Thoracic aorta (tissue), 2 donors: ENCODE results near the gene GNGT2. TPM values are rescaled to one million over a fixed set of nuclear protein-coding genes. Genes with fewer than 3 reads are reported as not detected.

Experiments used
- ATAC-seq: fragments of 150-250 bp; one replicate; pipeline ENCODE4 v1.8.0; 2017; ENCODE audit warnings: low read depth; ENCODE audit not compliant: insufficient number of reproducible peaks, low FRiP score
- DNase-seq: peaks from one replicate; pipeline ENCODE4 v3.0.0-alpha.2; 2020; ENCODE audit warnings: low spot score
- H3K27ac ChIP-seq, 2 donors: fragments of 200-600 bp; sonication (generic); 1 replicate in 1 of 2; 2 replicates in 1 of 2; pipeline ENCODE4 v1.5.1; 2016; ENCODE audit warnings: mild to moderate bottlenecking in 2 of 2, moderate library complexity in 2 of 2
- H3K27me3 ChIP-seq: fragments of 200-600 bp; sonication (generic); replicated peaks from 2 replicates; pipeline ENCODE4 v1.6.0; 2016; ENCODE audit warnings: mild to moderate bottlenecking; ENCODE audit not compliant: insufficient read depth
- H3K36me3 ChIP-seq: fragments of 200-600 bp; sonication (generic); one replicate; pipeline ENCODE4 v1.5.1; 2016
- H3K4me1 ChIP-seq, 2 donors: fragments of 200-600 bp; sonication (generic); 1 replicate in 1 of 2; 2 replicates in 1 of 2; pipeline versions ENCODE4 v1.5.1 to v1.6.0; 2016; ENCODE audit warnings: low read depth in 2 of 2, mild to moderate bottlenecking in 1 of 2; ENCODE audit not compliant: control insufficient read depth in 1 of 2
- H3K4me3 ChIP-seq: fragments of 200-600 bp; sonication (generic); 2 replicates; pipeline ENCODE4 v1.5.1; 2016; ENCODE audit warnings: mild to moderate bottlenecking
- H3K9me3 ChIP-seq: fragments of 200-600 bp; sonication (generic); 2 replicates; pipeline ENCODE4 v1.5.1; 2016
- total RNA-seq, 2 donors: library from RNA; depleted of rRNA; stranded (reverse); fragments of >200 nt; gene quantifications; one replicate each; pipeline versions ENCODE4 v1.1.0 to v1.2.3, GENCODE V29; 2016
- TF ChIP-seq, protein P1 (sequence below): fragments of 200-600 bp; sonication (generic); IDR thresholded peaks from one replicate; pipeline ENCODE4 v1.5.1; 2019; ENCODE audit warnings: antibody characterized with exemption

GNGT2 gene
- total RNA-seq, 2 donors from 2014 or later, result 3.1 TPM; not detected in 1

DNA sequence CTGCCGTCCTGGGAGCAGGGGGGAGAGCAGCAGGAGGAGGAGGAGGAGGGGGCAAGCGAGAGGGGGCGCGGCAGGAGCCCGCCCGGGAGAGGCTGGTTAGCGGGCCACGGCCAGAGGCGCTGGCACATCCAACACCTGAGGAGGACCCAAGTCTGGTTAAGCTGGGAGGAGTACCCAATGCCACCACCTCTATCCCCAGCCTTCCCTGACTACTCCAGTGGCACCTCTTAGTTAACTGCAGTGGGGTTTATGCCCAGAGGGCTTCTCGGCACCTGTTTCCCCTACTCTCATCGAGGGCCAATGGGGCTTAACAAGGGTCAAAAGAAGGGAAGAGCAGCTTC lies 14.6 kb upstream of the GNGT2 start:
- no peaks in the 10 kb centered on the region for H3K9me3 ChIP-seq
- H3K36me3 ChIP-seq, result no peaks in the 10 kb centered on the region
- no peak overlapping the region for H3K27ac ChIP-seq
- peaks cover 5 to 23% of the 10 kb centered on the region in 2 donors for H3K4me1 ChIP-seq
- TF ChIP-seq, protein P1, sequence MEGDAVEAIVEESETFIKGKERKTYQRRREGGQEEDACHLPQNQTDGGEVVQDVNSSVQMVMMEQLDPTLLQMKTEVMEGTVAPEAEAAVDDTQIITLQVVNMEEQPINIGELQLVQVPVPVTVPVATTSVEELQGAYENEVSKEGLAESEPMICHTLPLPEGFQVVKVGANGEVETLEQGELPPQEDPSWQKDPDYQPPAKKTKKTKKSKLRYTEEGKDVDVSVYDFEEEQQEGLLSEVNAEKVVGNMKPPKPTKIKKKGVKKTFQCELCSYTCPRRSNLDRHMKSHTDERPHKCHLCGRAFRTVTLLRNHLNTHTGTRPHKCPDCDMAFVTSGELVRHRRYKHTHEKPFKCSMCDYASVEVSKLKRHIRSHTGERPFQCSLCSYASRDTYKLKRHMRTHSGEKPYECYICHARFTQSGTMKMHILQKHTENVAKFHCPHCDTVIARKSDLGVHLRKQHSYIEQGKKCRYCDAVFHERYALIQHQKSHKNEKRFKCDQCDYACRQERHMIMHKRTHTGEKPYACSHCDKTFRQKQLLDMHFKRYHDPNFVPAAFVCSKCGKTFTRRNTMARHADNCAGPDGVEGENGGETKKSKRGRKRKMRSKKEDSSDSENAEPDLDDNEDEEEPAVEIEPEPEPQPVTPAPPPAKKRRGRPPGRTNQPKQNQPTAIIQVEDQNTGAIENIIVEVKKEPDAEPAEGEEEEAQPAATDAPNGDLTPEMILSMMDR, result no peak
- no peak for DNase-seq
- H3K4me3 ChIP-seq, result peak overlapping the region; percentile 53
- ATAC-seq, result no peak
- H3K27me3 ChIP-seq, result peaks cover 6% of the 10 kb centered on the region

DNA sequence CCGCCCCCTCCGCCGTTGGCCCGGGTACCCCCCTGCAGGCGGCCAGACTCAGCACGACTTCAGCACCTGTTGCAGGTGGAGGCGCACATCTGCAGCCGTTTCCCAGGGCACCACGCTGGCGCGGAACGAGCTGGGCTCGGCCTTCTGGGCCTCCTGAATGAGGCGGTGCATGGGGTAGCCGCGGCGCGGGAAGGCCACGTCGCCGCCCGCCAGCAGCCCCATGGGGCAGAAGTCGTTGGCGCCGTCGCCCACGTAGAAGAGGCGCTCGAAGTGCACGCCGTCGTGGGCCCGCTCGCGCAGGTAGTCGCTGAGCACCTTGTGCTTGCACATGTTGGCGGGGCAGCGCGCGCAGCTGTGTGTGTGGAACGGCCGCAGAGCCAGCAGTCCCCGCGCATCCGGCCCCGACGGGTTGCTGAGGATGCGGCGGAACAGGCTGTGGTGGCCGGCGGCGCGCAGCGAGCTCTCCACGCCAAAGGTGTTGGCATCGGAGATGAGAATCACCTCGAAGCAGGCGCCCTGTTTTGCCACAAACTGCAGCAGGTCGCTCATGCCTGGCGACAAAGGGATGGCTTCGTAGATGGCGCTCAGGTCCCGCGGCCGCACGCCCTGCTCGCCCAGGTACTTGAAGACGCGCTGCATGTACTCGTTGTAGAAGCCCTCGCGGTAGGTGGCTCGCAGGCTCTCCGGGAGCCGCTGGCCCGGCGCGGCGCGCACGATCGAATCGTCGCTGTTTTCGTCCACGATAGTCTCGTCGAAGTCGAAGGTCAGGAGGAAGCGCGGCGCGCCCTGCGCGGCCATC lies 14.0 kb upstream of the GNGT2 start:
- Histone ChIP-seq H3K36me3 (no peaks in the 10 kb centered on the region), H3K9me3 (no peaks in the 10 kb centered on the region), H3K4me3 (peak overlapping the region; percentile 53), H3K27ac (no peak overlapping the region), H3K4me1 (peaks cover 4 to 19% of the 10 kb centered on the region in 2 donors), H3K27me3 (peaks cover 6% of the 10 kb centered on the region)
- TF ChIP-seq, protein P1, result no peak
- ATAC-seq, result no peak
- no peak for DNase-seq

DNA sequence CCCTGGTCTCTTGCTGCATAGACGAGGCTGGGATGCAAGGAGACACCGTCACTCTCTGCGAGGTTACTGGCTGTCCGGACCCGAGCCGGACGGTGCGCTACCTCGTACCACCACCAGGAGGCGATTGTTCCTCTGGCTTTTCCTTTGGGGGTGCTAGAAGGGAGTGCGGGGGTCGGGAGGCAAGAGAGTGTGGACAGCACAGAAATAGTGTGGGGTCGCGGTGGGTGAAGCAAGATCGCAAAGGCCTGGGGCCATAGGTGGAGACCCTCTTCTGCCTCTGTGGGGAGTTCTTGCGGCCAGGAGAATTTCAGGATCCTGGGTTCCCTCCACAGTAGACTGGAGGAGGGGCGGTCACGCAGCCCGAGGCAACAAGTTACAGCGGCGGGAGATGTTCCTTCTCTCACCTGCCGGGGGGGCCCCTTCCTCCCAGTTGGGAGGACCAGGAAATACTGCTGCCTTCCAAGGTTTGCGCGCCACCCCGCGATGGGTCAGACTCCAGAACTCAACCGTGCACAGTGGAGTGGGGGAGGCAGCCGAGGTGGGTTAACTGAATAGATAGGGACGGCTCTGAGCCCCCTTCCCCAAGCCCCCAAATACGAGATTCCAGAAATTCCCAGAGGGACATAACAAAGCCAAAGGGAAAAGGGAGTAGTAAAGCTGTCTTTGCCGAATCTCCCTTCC lies 13.3 kb upstream of the GNGT2 start:
- Histone ChIP-seq H3K27me3 (peaks cover 6% of the 10 kb centered on the region), H3K36me3 (no peaks in the 10 kb centered on the region), H3K4me1 (peaks cover 4 to 19% of the 10 kb centered on the region in 2 donors), H3K9me3 (no peaks in the 10 kb centered on the region), H3K4me3 (peak overlapping the region; percentile 53), H3K27ac (no peak overlapping the region)
- TF ChIP-seq, protein P1, result peak; percentile 75
- DNase-seq (no peak), ATAC-seq (no peak)

DNA sequence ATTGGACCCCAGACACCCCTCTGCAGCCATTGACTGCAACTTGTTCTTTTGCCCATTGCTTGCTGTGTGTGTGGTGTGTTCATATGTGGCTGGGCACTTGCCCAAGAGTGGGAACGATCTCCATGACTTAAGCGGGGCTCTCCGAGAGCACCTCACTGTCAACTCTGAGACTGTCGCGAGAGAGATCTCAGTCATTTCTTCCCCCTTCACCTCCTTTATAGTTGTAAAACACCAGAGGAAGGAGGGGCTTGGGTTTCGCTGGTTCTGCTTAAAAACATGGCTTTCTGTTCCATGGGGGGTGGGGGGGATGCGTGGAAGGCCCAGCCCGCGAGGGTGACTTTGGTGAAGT lies 12.8 kb upstream of the GNGT2 start:
- TF ChIP-seq, protein P1, result no peak
- H3K4me3 ChIP-seq, result peak overlapping the region; percentile 53
- peaks cover 4 to 19% of the 10 kb centered on the region in 2 donors for H3K4me1 ChIP-seq
- H3K27me3 ChIP-seq, result peaks cover 6% of the 10 kb centered on the region
- H3K36me3 ChIP-seq, result no peaks in the 10 kb centered on the region
- no peaks in the 10 kb centered on the region for H3K9me3 ChIP-seq
- DNase-seq, result no peak
- no peak overlapping the region for H3K27ac ChIP-seq
- no peak for ATAC-seq

DNA sequence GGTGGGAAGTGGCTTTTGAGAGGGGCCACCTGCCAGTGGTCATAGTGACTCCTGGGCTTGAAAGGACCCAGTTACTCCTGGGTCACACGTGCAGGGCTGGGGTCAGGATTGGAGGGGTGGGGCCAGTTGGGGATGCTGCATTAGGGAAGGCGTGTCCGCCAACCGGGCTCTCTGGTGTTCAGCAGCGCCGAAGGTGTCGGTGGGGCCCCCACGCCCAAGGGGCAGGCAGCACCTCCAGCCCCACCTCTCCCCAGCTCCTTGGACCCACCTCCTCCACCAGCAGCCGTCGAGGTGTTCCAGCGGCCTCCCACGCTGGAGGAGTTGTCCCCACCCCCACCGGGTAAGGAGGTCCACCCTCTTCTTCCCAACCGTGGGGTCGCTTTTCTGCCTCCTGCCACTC lies 9.6 kb upstream of the GNGT2 start:
- no peaks in the 10 kb centered on the region for H3K9me3 ChIP-seq
- TF ChIP-seq, protein P1, result no peak
- H3K27me3 ChIP-seq, result no peaks in the 10 kb centered on the region
- H3K27ac ChIP-seq, result no peak overlapping the region
- no peak for ATAC-seq
- no peak for DNase-seq
- H3K4me3 ChIP-seq, result no peak overlapping the region
- no peaks in the 10 kb centered on the region for H3K36me3 ChIP-seq
- peaks cover 6 to 18% of the 10 kb centered on the region in 2 donors for H3K4me1 ChIP-seq
